HUDEP-2 (cell line): Measurements from ENCODE around the gene FYB1.

Experiments
- DNase-seq, 76 experiments: peaks; one replicate each; lab custom pipeline; 2025; ENCODE audit not compliant: unreplicated experiment in 76 of 76; lab: John Stamatoyannopoulos, UW

FYB1 gene

GRCh38 chr5:39131210-39132127, 87.9 kb downstream of the FYB1 start:
- DNase-seq, result no peak

GRCh38 chr5:39130716-39131115, 88.6 kb downstream of the FYB1 start:
- peak in 1 of 76 experiments; percentile 28 for DNase-seq

GRCh38 chr5:39121922-39122321, 97.4 kb downstream of the FYB1 start:
- DNase-seq, result no peak

- DNase-seq, result no peak
Measured at GRCh38 chr5:39121315-39121714, 98.0 kb downstream of the FYB1 start.

DNA sequence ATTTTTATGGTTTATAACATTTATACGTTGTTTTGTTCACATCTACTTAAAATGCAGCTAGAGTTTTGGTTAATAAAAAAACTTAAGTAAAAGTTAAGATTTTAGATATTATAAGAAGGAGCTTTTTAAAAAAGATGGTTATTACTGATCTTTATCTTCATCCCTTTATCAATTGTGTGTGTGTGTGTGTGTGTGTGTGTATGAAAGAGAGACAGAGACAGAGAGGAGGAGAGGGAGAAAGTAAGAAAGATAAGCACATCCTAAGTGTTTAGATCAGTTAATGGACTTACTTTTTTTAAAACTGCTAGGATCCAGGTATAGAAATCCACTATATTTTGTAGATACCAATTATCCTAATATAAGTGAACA, 99.3 kb downstream of the FYB1 start:
- DNase-seq, result peak in 1 of 76 experiments; percentile 24

GRCh38 chr5:39119404-39120051, 99.8 kb downstream of the FYB1 start:
- DNase-seq, result peak in 4 of 76 experiments; percentile 9 to 25 (median 13)

DNA sequence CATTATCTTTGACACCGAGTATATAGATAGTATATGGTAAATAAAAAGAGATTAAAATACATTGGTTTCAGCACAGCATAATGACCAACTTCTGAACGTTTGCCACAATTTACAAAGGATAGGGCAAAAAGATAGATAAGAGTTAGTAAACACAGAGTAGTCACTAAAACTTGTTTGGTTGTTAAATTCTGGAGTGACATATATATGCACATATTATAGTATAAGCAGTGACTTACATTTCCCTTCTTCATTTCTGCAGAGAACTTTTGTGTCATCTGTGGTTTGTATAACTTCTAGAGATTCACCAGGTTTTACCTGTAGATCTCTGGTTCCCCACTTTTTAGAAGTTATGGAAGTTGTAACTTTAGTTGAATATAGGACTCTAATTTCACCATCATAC, 100.7 kb downstream of the FYB1 start:
- DNase-seq, result no peak

DNA sequence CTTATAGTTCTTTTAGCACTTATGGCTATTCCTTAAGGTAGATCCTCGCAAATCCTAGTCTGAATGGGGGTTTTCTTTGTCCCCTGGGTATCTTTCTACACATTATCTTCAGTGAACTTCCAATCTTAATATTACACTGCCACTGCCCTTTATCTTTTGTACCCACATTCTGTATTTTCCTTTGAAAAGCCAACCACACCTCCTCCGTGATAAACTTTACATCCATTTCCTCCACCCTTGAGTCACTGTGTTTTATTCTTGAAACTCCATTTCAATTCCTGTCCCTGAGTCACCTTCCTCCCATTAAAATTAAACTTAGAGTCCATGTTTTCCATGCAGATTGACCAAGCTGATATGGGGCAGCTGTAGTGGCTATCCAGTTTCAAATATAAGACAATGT, 102.0 kb downstream of the FYB1 start:
- peak in 38 of 76 experiments; percentile 4 to 84 (median 60) for DNase-seq

- DNase-seq, result peak in 10 of 76 experiments; percentile 5 to 51 (median 21)
Measured at GRCh38 chr5:39116344-39117170, 102.8 kb downstream of the FYB1 start.

GRCh38 chr5:39115644-39116343, 103.6 kb downstream of the FYB1 start:
- DNase-seq, result peak in 2 of 76 experiments; percentile 12 to 15

GRCh38 chr5:39114155-39114554, 105.2 kb downstream of the FYB1 start:
- DNase-seq, result peak in 1 of 76 experiments; percentile 9

DNA sequence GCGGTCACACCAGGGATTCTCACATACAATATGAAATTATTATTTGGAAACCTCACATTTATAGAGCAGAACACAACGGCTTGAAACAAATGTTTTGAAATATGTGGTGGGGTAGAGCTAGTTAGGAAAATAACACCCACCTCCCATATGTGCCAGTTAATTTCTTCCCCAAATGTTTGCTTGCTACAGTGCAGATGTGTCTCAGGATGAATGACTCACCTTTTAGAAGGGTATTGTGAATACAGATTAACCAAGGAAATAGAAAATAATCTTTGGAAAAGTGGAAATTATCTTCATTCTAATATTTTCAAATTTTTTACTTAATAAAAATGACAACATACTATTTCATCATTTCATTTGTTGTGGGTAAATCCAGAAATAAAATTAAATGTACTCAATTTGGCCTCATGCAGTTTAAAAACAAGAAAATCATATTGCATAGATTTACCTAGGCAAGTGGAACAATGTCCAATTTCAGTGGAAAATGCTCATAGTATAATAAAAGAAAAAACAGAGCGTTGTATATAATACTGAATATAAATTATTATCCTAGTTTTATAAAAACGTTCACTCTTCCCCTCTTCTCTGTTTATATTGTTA, 105.9 kb downstream of the FYB1 start:
- DNase-seq, result no peak

GRCh38 chr5:39109606-39110005, 109.8 kb downstream of the FYB1 start:
- no peak for DNase-seq

GRCh38 chr5:39108987-39109386, 110.4 kb downstream of the FYB1 start:
- DNase-seq, result peak in 3 of 76 experiments; percentile 5 to 11 (median 8)

GRCh38 chr5:39107350-39107749, 112.0 kb downstream of the FYB1 start:
- no peak for DNase-seq

- peak in 1 of 76 experiments; percentile 13 for DNase-seq
Measured at GRCh38 chr5:39106322-39106721, 113.0 kb downstream of the FYB1 start.

GRCh38 chr5:39104221-39104620, 115.1 kb downstream of the FYB1 start:
- DNase-seq, result no peak

GRCh38 chr5:39102684-39103155, 116.6 kb downstream of the FYB1 start:
- DNase-seq, result no peak

- no peak for DNase-seq
Measured at GRCh38 chr5:39100851-39101396, 118.4 kb downstream of the FYB1 start.
